WTC11 (cell line): Measurements from ENCODE around the gene FGF12. TPM values are rescaled to one million over a fixed set of nuclear protein-coding genes. Genes with fewer than 3 reads are reported as not detected.

Experiments
- ATAC-seq: fragments of 200-7000 bp; cut with Tn5 transposase; 2 replicates; pipeline ENCODE4 v1.10.0; 2021; ENCODE audit warnings: mild to moderate bottlenecking, moderate library complexity
- CTCF ChIA-PET: fragments of 300-600 bp; sonication (Branson Sonifier 250); formaldehyde crosslinking; loops from one replicate; lab custom pipeline; 2021; ENCODE audit warnings: antibody characterized with exemption; lab: Charles Lee
- POLR2A ChIA-PET: fragments of 350-600 bp; sonication (Branson Sonifier 250); formaldehyde crosslinking; loops from one replicate; lab custom pipeline; 2021; ENCODE audit warnings: antibody characterized with exemption; lab: Charles Lee
- DNase-seq: peaks from one replicate; pipeline ENCODE4 v3.0.0; 2021; ENCODE audit warnings: low spot score
- H3K27ac Mint-ChIP-seq: 2 replicates; pipeline ENCODE4 v1.8.0; 2021; ENCODE audit warnings: mixed read lengths
- H3K27me3 Mint-ChIP-seq: 2 replicates; pipeline ENCODE4 v1.8.0; 2021; ENCODE audit warnings: low read depth, mild to moderate bottlenecking, moderate library complexity, mixed read lengths
- H3K36me3 Mint-ChIP-seq: 2 replicates; pipeline ENCODE4 v1.8.0; 2021; ENCODE audit warnings: mixed read lengths
- H3K4me1 Mint-ChIP-seq: 2 replicates; pipeline ENCODE4 v1.8.0; 2022; ENCODE audit warnings: mixed read lengths
- H3K4me3 Mint-ChIP-seq: 2 replicates; pipeline ENCODE4 v1.8.0; 2021; ENCODE audit warnings: mild to moderate bottlenecking, moderate library complexity, mixed read lengths
- H3K9me3 Mint-ChIP-seq: 2 replicates; pipeline ENCODE4 v1.8.0; 2021; ENCODE audit warnings: mixed read lengths
- ATF1 ChIP-seq: sonication (generic); formaldehyde crosslinking; IDR thresholded peaks from 2 replicates; pipeline ENCODE4 v1.8.1; 2023; ENCODE audit warnings: mild to moderate bottlenecking, moderate library complexity, missing genetic modification reagents
- CDX4 ChIP-seq: fragments of 250-450 bp; sonication (Bioruptor Pico); IDR thresholded peaks from 2 replicates; pipeline ENCODE4 v1.9.0; 2021; ENCODE audit warnings: moderate library complexity, mild to moderate bottlenecking, inconsistent platforms, borderline replicate concordance
- E2F4 ChIP-seq: sonication (generic); formaldehyde crosslinking; IDR thresholded peaks from 2 replicates; pipeline ENCODE4 v1.8.1; 2022; ENCODE audit warnings: low read depth, mild to moderate bottlenecking, moderate library complexity, missing genetic modification reagents, borderline replicate concordance
- EMX1 ChIP-seq: fragments of 250-450 bp; sonication (Bioruptor Pico); IDR thresholded peaks from 2 replicates; pipeline ENCODE4 v1.8.0; 2021; ENCODE audit warnings: mild to moderate bottlenecking
- FOXJ3 ChIP-seq: sonication (generic); formaldehyde crosslinking; IDR thresholded peaks from 2 replicates; pipeline ENCODE4 v1.9.0; 2021; ENCODE audit warnings: missing genetic modification reagents, mild to moderate bottlenecking, borderline replicate concordance
- GRHL2 ChIP-seq: fragments of 250-450 bp; sonication (Bioruptor Pico); IDR thresholded peaks from 2 replicates; pipeline ENCODE4 v1.8.0; 2022; ENCODE audit warnings: mild to moderate bottlenecking, moderate library complexity; ENCODE audit not compliant: insufficient replicate concordance, severe bottlenecking
- MXD4 ChIP-seq: fragments of 250-450 bp; sonication (Bioruptor Pico); IDR thresholded peaks from 2 replicates; pipeline ENCODE4 v1.8.0; 2021; ENCODE audit warnings: mild to moderate bottlenecking, moderate library complexity, borderline replicate concordance
- NR2C2 ChIP-seq: sonication (generic); formaldehyde crosslinking; IDR thresholded peaks from 2 replicates; pipeline ENCODE4 v1.8.0; 2022; ENCODE audit warnings: mild to moderate bottlenecking, missing genetic modification reagents
- STAT6 ChIP-seq: sonication (generic); formaldehyde crosslinking; conservative IDR thresholded peaks from 2 replicates; pipeline ENCODE4 v1.8.1; 2023; ENCODE audit warnings: mild to moderate bottlenecking, low read depth, missing genetic modification reagents, moderate library complexity
- TEAD1 ChIP-seq: sonication (generic); formaldehyde crosslinking; IDR thresholded peaks from 2 replicates; pipeline ENCODE4 v1.8.0; 2022; ENCODE audit warnings: mild to moderate bottlenecking, missing genetic modification reagents
- TEAD4 ChIP-seq: sonication (generic); formaldehyde crosslinking; IDR thresholded peaks from 2 replicates; pipeline ENCODE4 v1.8.0; 2022; ENCODE audit warnings: mild to moderate bottlenecking, missing genetic modification reagents
- ZNF138 ChIP-seq: sonication (generic); formaldehyde crosslinking; conservative IDR thresholded peaks from 2 replicates; pipeline ENCODE4 v1.8.1; 2022; ENCODE audit warnings: mild to moderate bottlenecking, moderate library complexity, missing genetic modification reagents
- ZNF263 ChIP-seq: sonication (generic); formaldehyde crosslinking; IDR thresholded peaks from 2 replicates; pipeline ENCODE4 v1.8.1; 2022; ENCODE audit warnings: low read depth, mild to moderate bottlenecking, moderate library complexity, missing genetic modification reagents
- ZNF396 ChIP-seq: fragments of 250-450 bp; sonication (Bioruptor Pico); IDR thresholded peaks from 2 replicates; pipeline ENCODE4 v1.8.0; 2021; ENCODE audit warnings: mild to moderate bottlenecking, moderate library complexity, borderline replicate concordance
- ZNF416 ChIP-seq: fragments of 250-450 bp; sonication (Bioruptor Pico); IDR thresholded peaks from 2 replicates; pipeline ENCODE4 v1.9.0; 2021; ENCODE audit warnings: mild to moderate bottlenecking, inconsistent platforms
- ZNF425 ChIP-seq: fragments of 250-450 bp; sonication (Bioruptor Pico); conservative IDR thresholded peaks from 2 replicates; pipeline ENCODE4 v1.9.0; 2021; ENCODE audit warnings: mild to moderate bottlenecking
- total RNA-seq: library from RNA; stranded (reverse); gene quantifications from 3 replicates; pipeline ENCODE4 v1.2.3, GENCODE V29; 2021
- TF ChIP-seq, protein P1 (sequence below): fragments of 250-450 bp; sonication (Bioruptor Pico); IDR thresholded peaks from 2 replicates; pipeline ENCODE4 v2.1.2; 2022; ENCODE audit warnings: mild to moderate bottlenecking, moderate library complexity
- TF ChIP-seq, protein P2 (sequence below): sonication (generic); formaldehyde crosslinking; IDR thresholded peaks from 2 replicates; pipeline ENCODE4 v1.8.1; 2023; ENCODE audit warnings: mild to moderate bottlenecking, missing genetic modification reagents, moderate library complexity
- TF ChIP-seq, protein P3 (sequence below): sonication (generic); formaldehyde crosslinking; IDR thresholded peaks from 2 replicates; pipeline ENCODE4 v1.8.1; 2022; ENCODE audit warnings: mild to moderate bottlenecking, missing genetic modification reagents, moderate library complexity, borderline replicate concordance

Gene FGF12
- total RNA-seq, 1 experiment from 2014 or later = 13.5 TPM

DNA sequence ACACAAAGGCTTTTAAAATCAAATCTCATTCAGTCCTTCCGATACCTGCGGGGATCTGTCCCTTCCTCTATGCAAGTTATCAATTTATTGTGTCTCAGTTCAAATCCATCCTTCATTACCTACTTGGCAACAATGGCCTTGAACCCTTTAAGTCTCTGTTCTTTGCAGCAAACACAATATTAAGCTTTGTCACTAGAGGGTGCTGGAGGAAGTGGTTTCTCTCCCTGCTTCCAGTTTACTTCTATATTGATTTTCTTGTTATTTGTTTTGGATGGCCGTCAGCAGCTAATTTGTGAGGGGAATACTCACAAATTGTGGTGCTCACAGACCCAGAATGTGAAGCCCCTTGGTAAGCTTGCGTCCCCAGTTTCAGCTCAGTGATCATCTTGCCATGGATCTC lies 278.3 kb downstream of the FGF12 start:
- Mint-ChIP-seq H3K4me3 (no peak overlapping the region), H3K4me1 (peaks cover 25% of the 10 kb centered on the region), H3K36me3 (no peaks in the 10 kb centered on the region), H3K9me3 (no peaks in the 10 kb centered on the region), H3K27me3 (no peaks in the 10 kb centered on the region), H3K27ac (no peak overlapping the region)
- no peak for DNase-seq
- no peak for TF ChIP-seq TEAD1 (CRISPR knock-in tag)
- no peak for TF ChIP-seq NR2C2
- TF ChIP-seq ATF1 (CRISPR knock-in tag) = no peak
- CTCF ChIA-PET = interaction anchor here (0.6 to 1.7 kb wide), 12 partner anchors 12 to 425 kb away, joined by 3 to 5 read pairs (median 3); no protein-coding TSS in a partner anchor
- POLR2A ChIA-PET = interaction anchor here (0.5 kb wide), 1 partner anchor 261 kb away, joined by 3 read pairs; no protein-coding TSS in a partner anchor
- ATAC-seq = peak; percentile 46

DNA sequence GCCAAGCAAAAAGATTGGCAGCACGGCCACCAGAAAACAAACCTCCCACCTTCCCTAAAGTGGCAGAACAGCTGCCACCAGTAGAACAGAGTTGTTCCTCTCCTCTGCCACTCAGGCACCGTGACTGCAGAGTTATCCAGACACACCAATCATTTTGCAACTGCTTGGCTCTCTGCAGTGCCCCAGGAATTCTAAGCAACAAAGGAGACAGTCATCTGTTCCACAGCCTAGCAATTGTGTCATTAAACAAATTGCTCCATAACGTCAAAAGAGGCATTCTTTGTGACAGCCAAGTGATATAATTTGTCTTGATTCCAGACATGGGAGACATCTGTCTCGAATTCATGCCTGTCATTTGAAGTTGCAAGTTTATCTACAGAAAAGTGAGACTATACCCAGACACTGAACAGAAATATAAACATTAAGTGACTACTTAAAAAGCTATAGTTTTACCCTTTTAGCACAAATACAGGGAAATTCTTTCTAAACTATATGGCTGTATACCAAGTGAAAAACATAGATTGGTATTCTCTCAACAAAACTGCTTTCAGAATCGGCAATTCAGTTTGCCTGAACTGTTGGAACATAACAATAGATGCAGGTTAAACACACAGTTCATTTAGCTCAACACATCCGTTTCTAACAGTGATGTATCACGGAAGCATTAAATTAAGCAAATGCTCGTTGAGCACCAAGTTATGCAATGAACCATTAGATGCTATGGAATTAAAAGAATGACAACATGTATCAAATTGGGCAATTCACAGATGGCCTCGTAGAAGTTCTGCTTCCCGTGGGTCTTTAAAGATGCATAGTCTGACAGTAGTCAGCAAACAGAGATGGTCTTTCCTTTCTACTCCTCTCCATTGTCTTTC lies 281.3 kb downstream of the FGF12 start:
- DNase-seq (no peak), ATAC-seq (no peak)
- H3K27ac Mint-ChIP-seq = no peak overlapping the region
- CTCF ChIA-PET = interaction anchor here (0.6 to 2.8 kb wide), 2 partner anchors 36 to 342 kb away, joined by 3 to 16 read pairs; no protein-coding TSS in a partner anchor
- H3K4me3 Mint-ChIP-seq = no peak overlapping the region
- no peaks in the 10 kb centered on the region for H3K36me3 Mint-ChIP-seq
- H3K9me3 Mint-ChIP-seq = no peaks in the 10 kb centered on the region
- no peaks in the 10 kb centered on the region for H3K27me3 Mint-ChIP-seq
- TF ChIP-seq ZNF138 (CRISPR knock-in tag) = no peak
- TF ChIP-seq CDX4 (CRISPR knock-in tag) = no peak
- no peak for TF ChIP-seq MXD4 (CRISPR knock-in tag)
- TF ChIP-seq STAT6 (CRISPR knock-in tag) = no peak
- TF ChIP-seq, protein P1, sequence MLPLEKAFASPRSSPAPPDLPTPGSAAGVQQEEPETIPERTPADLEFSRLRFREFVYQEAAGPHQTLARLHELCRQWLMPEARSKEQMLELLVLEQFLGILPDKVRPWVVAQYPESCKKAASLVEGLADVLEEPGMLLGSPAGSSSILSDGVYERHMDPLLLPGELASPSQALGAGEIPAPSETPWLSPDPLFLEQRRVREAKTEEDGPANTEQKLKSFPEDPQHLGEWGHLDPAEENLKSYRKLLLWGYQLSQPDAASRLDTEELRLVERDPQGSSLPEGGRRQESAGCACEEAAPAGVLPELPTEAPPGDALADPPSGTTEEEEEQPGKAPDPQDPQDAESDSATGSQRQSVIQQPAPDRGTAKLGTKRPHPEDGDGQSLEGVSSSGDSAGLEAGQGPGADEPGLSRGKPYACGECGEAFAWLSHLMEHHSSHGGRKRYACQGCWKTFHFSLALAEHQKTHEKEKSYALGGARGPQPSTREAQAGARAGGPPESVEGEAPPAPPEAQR (CRISPR knock-in tag) = no peak
- no peak for TF ChIP-seq ZNF396
- no peak for TF ChIP-seq E2F4 (CRISPR knock-in tag)
- TF ChIP-seq, protein P2, sequence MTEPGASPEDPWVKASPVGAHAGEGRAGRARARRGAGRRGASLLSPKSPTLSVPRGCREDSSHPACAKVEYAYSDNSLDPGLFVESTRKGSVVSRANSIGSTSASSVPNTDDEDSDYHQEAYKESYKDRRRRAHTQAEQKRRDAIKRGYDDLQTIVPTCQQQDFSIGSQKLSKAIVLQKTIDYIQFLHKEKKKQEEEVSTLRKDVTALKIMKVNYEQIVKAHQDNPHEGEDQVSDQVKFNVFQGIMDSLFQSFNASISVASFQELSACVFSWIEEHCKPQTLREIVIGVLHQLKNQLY (CRISPR knock-in tag) = no peak
- POLR2A ChIA-PET = no interaction called here
- peaks cover 28% of the 10 kb centered on the region for H3K4me1 Mint-ChIP-seq

- ATAC-seq (no peak), DNase-seq (no peak)
- Mint-ChIP-seq H3K36me3 (no peaks in the 10 kb centered on the region), H3K9me3 (no peaks in the 10 kb centered on the region), H3K4me1 (peaks cover 28% of the 10 kb centered on the region), H3K27me3 (no peaks in the 10 kb centered on the region), H3K4me3 (no peak overlapping the region), H3K27ac (no peak overlapping the region)
- ChIA-PET POLR2A (interaction anchor here (1.2 kb wide), 1 partner anchor 105 kb away, joined by 3 read pairs; no protein-coding TSS in a partner anchor), CTCF (interaction anchor here (0.6 to 2.8 kb wide), 62 partner anchors 8 to 1310 kb away, joined by 3 to 26 read pairs (median 5); no protein-coding TSS in a partner anchor)
- TF ChIP-seq, protein P3, sequence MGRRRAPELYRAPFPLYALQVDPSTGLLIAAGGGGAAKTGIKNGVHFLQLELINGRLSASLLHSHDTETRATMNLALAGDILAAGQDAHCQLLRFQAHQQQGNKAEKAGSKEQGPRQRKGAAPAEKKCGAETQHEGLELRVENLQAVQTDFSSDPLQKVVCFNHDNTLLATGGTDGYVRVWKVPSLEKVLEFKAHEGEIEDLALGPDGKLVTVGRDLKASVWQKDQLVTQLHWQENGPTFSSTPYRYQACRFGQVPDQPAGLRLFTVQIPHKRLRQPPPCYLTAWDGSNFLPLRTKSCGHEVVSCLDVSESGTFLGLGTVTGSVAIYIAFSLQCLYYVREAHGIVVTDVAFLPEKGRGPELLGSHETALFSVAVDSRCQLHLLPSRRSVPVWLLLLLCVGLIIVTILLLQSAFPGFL (CRISPR knock-in tag) = no peak
- TF ChIP-seq FOXJ3 (CRISPR knock-in tag) (no peak), ZNF416 (CRISPR knock-in tag) (no peak), ZNF263 (no peak), EMX1 (CRISPR knock-in tag) (no peak), TEAD4 (CRISPR knock-in tag) (no peak), GRHL2 (CRISPR knock-in tag) (no peak), ZNF425 (CRISPR knock-in tag) (no peak)
These were observed 282.6 kb downstream of the FGF12 start for GRCh38 chr3:192444791-192445106.
